ENCODE measurements around the gene AGPAT3.

Gene AGPAT3

GRCh38 chr21:44019568-44019958 is 154.5 kb downstream of the AGPAT3 start:
- no peak overlapping the region for H3K18ac ChIP-seq (ENCODE audit: low read depth in 1 of 2, low read length in 2 of 2)
- no peak overlapping the region for H3K14ac ChIP-seq (ENCODE audit: low read length in 2 of 2)
- H3K79me1 ChIP-seq (replicated peaks; ENCODE audit: low read length, poor library complexity, severe bottlenecking): peaks cover 6% of the 10 kb centered on the region
- no peak overlapping the region for H3K9ac ChIP-seq (ENCODE audit: low read length)
- H2AK5ac ChIP-seq (ENCODE audit: low read length, severe bottlenecking): peak overlapping the region; percentile 3
- no peak overlapping the region for H4K91ac ChIP-seq (ENCODE audit: low read length)
- H3K4me2 ChIP-seq (ENCODE audit: low read length, poor library complexity, severe bottlenecking): no peak overlapping the region
- no peaks in the 10 kb centered on the region for H3K36me3 ChIP-seq (ENCODE audit: control insufficient read depth in 1 of 2, insufficient read depth in 2 of 2, low read depth in 1 of 2, low read length in 2 of 2)
- H3K27ac ChIP-seq (ENCODE audit: low read length, poor library complexity, severe bottlenecking): no peak overlapping the region
- 98% methylated on average over 8 of the region's 8 CpGs for WGBS
- H3K23ac ChIP-seq (ENCODE audit: low read length in 2 of 2): no peak overlapping the region
- no peaks in the 10 kb centered on the region for H3K27me3 ChIP-seq (ENCODE audit: control insufficient read depth in 1 of 2, insufficient read depth in 1 of 2, low read length in 2 of 2)
- H2BK5ac ChIP-seq (ENCODE audit: low read depth, low read length, poor library complexity, severe bottlenecking): no peak overlapping the region
- no peaks in the 10 kb centered on the region for H3K9me3 ChIP-seq (ENCODE audit: control insufficient read depth, low read length)
- H2AFZ ChIP-seq (ENCODE audit: low read depth, low read length): no peak overlapping the region
- no peak overlapping the region for H2BK12ac ChIP-seq (ENCODE audit: low read length in 2 of 2)
- DNase-seq: no peak
- H2BK15ac ChIP-seq (ENCODE audit: low read depth, poor library complexity, severe bottlenecking): no peak overlapping the region
- H4K8ac ChIP-seq (ENCODE audit: low read length): peak overlapping the region; percentile 27
- H3K4me3 ChIP-seq (ENCODE audit: insufficient read depth in 1 of 2, low read depth in 1 of 2, low read length in 2 of 2): no peak overlapping the region
- no peak overlapping the region for H3K4ac ChIP-seq (ENCODE audit: low read depth in 1 of 2, low read length in 2 of 2)
- no peak overlapping the region for H2BK120ac ChIP-seq (ENCODE audit: low read depth, low read length)
- peaks cover 13% of the 10 kb centered on the region for H3K4me1 ChIP-seq (ENCODE audit: control insufficient read depth, insufficient read depth, low read depth, low read length)

- Histone ChIP-seq H2BK15ac (ENCODE audit: low read depth, poor library complexity, severe bottlenecking) (no peak overlapping the region), H2BK120ac (ENCODE audit: low read depth, low read length) (no peak overlapping the region), H3K4ac (ENCODE audit: low read depth in 1 of 2, low read length in 2 of 2) (no peak overlapping the region), H3K23ac (ENCODE audit: low read length in 2 of 2) (no peak overlapping the region), H3K27me3 (ENCODE audit: control insufficient read depth in 1 of 2, insufficient read depth in 1 of 2, low read length in 2 of 2) (no peaks in the 10 kb centered on the region), H4K8ac (ENCODE audit: low read length) (no peak overlapping the region), H3K14ac (ENCODE audit: low read length in 2 of 2) (no peak overlapping the region), H3K27ac (ENCODE audit: low read length, poor library complexity, severe bottlenecking) (no peak overlapping the region), H2AK5ac (ENCODE audit: low read length, severe bottlenecking) (no peak overlapping the region), H3K36me3 (ENCODE audit: control insufficient read depth in 1 of 2, insufficient read depth in 2 of 2, low read depth in 1 of 2, low read length in 2 of 2) (no peaks in the 10 kb centered on the region), H3K18ac (ENCODE audit: low read depth in 1 of 2, low read length in 2 of 2) (no peak overlapping the region), H3K79me1 (replicated peaks; ENCODE audit: low read length, poor library complexity, severe bottlenecking) (peaks cover 6% of the 10 kb centered on the region), H3K9me3 (ENCODE audit: control insufficient read depth, low read length) (no peaks in the 10 kb centered on the region), H3K4me1 (ENCODE audit: control insufficient read depth, insufficient read depth, low read depth, low read length) (peaks cover 17% of the 10 kb centered on the region), H4K91ac (ENCODE audit: low read length) (no peak overlapping the region), H3K4me3 (ENCODE audit: insufficient read depth in 1 of 2, low read depth in 1 of 2, low read length in 2 of 2) (no peak overlapping the region), H3K9ac (ENCODE audit: low read length) (no peak overlapping the region), H2AFZ (ENCODE audit: low read depth, low read length) (no peak overlapping the region), H3K4me2 (ENCODE audit: low read length, poor library complexity, severe bottlenecking) (no peak overlapping the region), H2BK12ac (ENCODE audit: low read length in 2 of 2) (no peak overlapping the region), H2BK5ac (ENCODE audit: low read depth, low read length, poor library complexity, severe bottlenecking) (no peak overlapping the region)
- no peak for DNase-seq
- WGBS: 96% methylated on average over 4 of the region's 4 CpGs
Observed at GRCh38 chr21:44020551-44020950, 155.5 kb downstream of the AGPAT3 start.

GRCh38 chr21:44021064-44021463 is 156.0 kb downstream of the AGPAT3 start:
- 86% methylated on average over 1 of the region's 1 CpG for WGBS

GRCh38 chr21:44024257-44024656 is 159.2 kb downstream of the AGPAT3 start:
- Histone ChIP-seq H4K8ac (ENCODE audit: low read length) (no peak overlapping the region), H2BK15ac (ENCODE audit: low read depth, poor library complexity, severe bottlenecking) (no peak overlapping the region), H3K14ac (ENCODE audit: low read length in 2 of 2) (no peak overlapping the region), H3K79me1 (replicated peaks; ENCODE audit: low read length, poor library complexity, severe bottlenecking) (peaks cover 15% of the 10 kb centered on the region), H3K23ac (ENCODE audit: low read length in 2 of 2) (no peak overlapping the region), H2BK5ac (ENCODE audit: low read depth, low read length, poor library complexity, severe bottlenecking) (no peak overlapping the region), H3K27me3 (ENCODE audit: control insufficient read depth in 1 of 2, insufficient read depth in 1 of 2, low read length in 2 of 2) (no peaks in the 10 kb centered on the region), H3K9ac (ENCODE audit: low read length) (peak overlapping the region; percentile 79), H2AK5ac (ENCODE audit: low read length, severe bottlenecking) (no peak overlapping the region), H3K36me3 (ENCODE audit: control insufficient read depth in 1 of 2, insufficient read depth in 2 of 2, low read depth in 1 of 2, low read length in 2 of 2) (peaks cover 0 to 3% of the 10 kb centered on the region in 2 experiments), H3K18ac (ENCODE audit: low read depth in 1 of 2, low read length in 2 of 2) (no peak overlapping the region), H2AFZ (ENCODE audit: low read depth, low read length) (no peak overlapping the region), H2BK120ac (ENCODE audit: low read depth, low read length) (no peak overlapping the region), H3K4me3 (ENCODE audit: insufficient read depth in 1 of 2, low read depth in 1 of 2, low read length in 2 of 2) (no peak overlapping the region), H3K9me3 (ENCODE audit: control insufficient read depth, low read length) (no peaks in the 10 kb centered on the region), H2BK12ac (ENCODE audit: low read length in 2 of 2) (no peak overlapping the region), H4K91ac (ENCODE audit: low read length) (no peak overlapping the region), H3K4ac (ENCODE audit: low read depth in 1 of 2, low read length in 2 of 2) (no peak overlapping the region), H3K4me2 (ENCODE audit: low read length, poor library complexity, severe bottlenecking) (no peak overlapping the region), H3K27ac (ENCODE audit: low read length, poor library complexity, severe bottlenecking) (no peak overlapping the region), H3K4me1 (ENCODE audit: control insufficient read depth, insufficient read depth, low read depth, low read length) (peaks cover 14% of the 10 kb centered on the region)
- WGBS: 100% methylated on average over 1 of the region's 1 CpG
- no peak for DNase-seq

More at GRCh38 chr21:44021064-44021463, 156.0 kb downstream of the AGPAT3 start:
- H3K4ac ChIP-seq (ENCODE audit: low read depth in 1 of 2, low read length in 2 of 2): no peak overlapping the region
- H2BK15ac ChIP-seq (ENCODE audit: low read depth, poor library complexity, severe bottlenecking): no peak overlapping the region
- H3K9me3 ChIP-seq (ENCODE audit: control insufficient read depth, low read length): no peaks in the 10 kb centered on the region
- no peak overlapping the region for H2BK12ac ChIP-seq (ENCODE audit: low read length in 2 of 2)
- H3K79me1 ChIP-seq (replicated peaks; ENCODE audit: low read length, poor library complexity, severe bottlenecking): peaks cover 6% of the 10 kb centered on the region
- no peaks in the 10 kb centered on the region for H3K36me3 ChIP-seq (ENCODE audit: control insufficient read depth in 1 of 2, insufficient read depth in 2 of 2, low read depth in 1 of 2, low read length in 2 of 2)
- H3K18ac ChIP-seq (ENCODE audit: low read depth in 1 of 2, low read length in 2 of 2): no peak overlapping the region
- no peak overlapping the region for H3K27ac ChIP-seq (ENCODE audit: low read length, poor library complexity, severe bottlenecking)
- DNase-seq: no peak
- H4K91ac ChIP-seq (ENCODE audit: low read length): no peak overlapping the region
- H3K4me1 ChIP-seq (ENCODE audit: control insufficient read depth, insufficient read depth, low read depth, low read length): peaks cover 19% of the 10 kb centered on the region
- H3K27me3 ChIP-seq (ENCODE audit: control insufficient read depth in 1 of 2, insufficient read depth in 1 of 2, low read length in 2 of 2): no peaks in the 10 kb centered on the region
- H3K4me3 ChIP-seq (ENCODE audit: insufficient read depth in 1 of 2, low read depth in 1 of 2, low read length in 2 of 2): no peak overlapping the region
- H3K14ac ChIP-seq (ENCODE audit: low read length in 2 of 2): no peak overlapping the region
- H2BK5ac ChIP-seq (ENCODE audit: low read depth, low read length, poor library complexity, severe bottlenecking): no peak overlapping the region
- no peak overlapping the region for H3K4me2 ChIP-seq (ENCODE audit: low read length, poor library complexity, severe bottlenecking)
- H2AK5ac ChIP-seq (ENCODE audit: low read length, severe bottlenecking): no peak overlapping the region
- no peak overlapping the region for H3K9ac ChIP-seq (ENCODE audit: low read length)
- no peak overlapping the region for H2AFZ ChIP-seq (ENCODE audit: low read depth, low read length)
- no peak overlapping the region for H4K8ac ChIP-seq (ENCODE audit: low read length)
- H3K23ac ChIP-seq (ENCODE audit: low read length in 2 of 2): no peak overlapping the region
- no peak overlapping the region for H2BK120ac ChIP-seq (ENCODE audit: low read depth, low read length)

Data from mesenchymal stem cell (in vitro differentiated cells and primary cell).